HG02884 (cell line): ENCODE measurements around the gene DYRK4.

ENCODE experiments used
- ATAC-seq: cut with Tn5 transposase; IDR thresholded peaks from one replicate; pipeline ENCODE4 v1.9.1; 2021; ENCODE audit warnings: mild to moderate bottlenecking, moderate library complexity; ENCODE audit not compliant: unreplicated experiment

DYRK4 gene

DNA sequence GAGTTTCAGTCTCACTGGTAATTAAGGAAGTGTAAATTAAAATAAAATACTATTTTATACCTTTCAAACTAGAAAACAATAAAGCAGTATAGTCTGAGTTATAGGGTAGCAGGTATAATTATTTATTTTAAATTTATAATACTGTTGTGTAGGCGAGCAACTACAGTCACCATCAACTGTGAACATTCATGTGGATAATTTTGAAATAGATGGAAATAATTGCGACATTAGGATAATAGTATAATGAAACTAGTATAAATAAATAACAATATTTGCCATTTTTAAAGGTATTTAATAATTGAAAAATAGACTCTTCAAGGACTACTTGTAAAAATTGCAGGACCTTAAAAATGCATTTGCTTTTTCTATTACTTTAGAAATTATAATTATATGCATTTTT is 3.8 kb upstream of the DYRK4 start:
- no peak for ATAC-seq

DNA sequence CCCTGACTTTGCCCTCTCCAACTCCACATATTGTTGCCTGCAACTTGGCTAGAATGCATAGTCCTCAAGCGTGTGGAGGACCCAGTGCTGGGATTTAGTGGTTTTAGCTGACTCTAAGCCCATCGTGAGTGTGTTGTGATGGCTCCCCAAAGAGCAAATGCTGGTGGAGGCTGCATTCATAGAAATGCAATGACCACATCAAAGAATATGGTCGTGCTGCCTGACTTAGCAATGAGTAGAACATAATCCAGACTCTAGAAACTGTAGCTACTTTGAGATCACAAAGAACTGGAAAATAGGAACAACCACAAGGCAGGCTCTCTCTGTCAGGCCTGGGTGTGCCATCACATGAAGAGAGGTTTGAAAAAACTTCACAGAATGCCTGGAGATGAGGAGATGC is 1.3 kb downstream of the DYRK4 start:
- ATAC-seq: no peak

DNA sequence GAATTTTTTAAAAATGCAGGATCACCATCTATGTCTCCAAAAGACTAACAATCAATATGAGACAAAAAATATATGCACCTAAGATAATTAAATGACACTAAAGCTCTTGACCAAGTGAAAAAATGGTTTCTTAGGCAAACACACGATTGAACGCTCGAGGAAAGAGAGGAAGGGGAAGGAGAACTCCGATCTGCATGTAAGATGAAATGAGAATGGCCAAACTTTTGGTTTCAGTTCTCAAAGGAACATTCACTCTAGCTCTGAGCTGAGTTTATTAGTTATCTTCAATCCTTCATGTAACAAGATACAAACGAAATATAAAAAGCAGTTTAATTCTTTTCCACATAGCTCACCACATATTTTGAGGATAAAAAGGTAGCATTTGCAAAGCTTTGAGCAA is 2.8 kb downstream of the DYRK4 start:
- ATAC-seq: no peak

DNA sequence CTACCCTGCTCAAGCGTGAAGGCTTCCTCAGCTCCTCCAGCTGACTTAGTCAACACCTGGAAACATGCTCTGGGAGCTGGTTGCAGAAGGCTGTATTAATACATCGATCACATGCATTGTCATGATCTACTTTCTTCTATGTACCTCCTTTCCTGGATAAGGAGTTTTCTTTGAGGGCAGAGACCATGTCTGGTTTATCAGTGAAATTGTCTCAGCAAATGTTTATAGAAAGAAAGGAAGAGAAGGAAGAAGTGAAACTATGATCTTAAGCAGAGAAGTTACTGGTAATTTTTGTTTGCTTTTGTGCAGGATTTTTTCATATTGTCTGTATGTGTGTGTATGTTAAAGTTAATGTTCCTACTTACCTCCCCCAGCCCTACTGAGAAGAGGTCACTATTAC is 4.5 kb downstream of the DYRK4 start:
- no peak for ATAC-seq

GRCh38 chr12:4567073-4567881 is 5.3 kb downstream of the DYRK4 start:
- no peak for ATAC-seq

- no peak for ATAC-seq
These were observed 7.3 kb downstream of the DYRK4 start for GRCh38 chr12:4569261-4569660.

DNA sequence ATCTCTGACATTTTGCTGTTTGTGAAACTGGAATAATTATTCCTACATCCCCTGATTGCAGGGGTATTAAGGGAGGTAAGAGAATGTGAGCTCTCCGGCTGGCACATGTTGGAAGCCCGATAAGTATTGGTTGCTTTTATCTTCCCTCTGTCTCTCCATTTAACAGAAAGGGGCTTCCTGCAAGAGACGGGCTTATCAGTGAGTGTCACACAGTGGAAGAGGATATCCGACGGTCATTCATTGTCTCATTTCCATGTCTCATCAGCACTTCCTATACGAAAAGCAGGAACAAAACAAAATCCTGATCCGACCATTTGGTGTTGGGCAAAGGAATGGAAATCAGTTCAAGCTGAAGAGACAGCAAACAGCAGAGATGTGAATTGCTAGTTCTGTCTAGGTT is 10.7 kb downstream of the DYRK4 start:
- ATAC-seq: no peak

- ATAC-seq: no peak
These were observed 17.5 kb downstream of the DYRK4 start for GRCh38 chr12:4579305-4580102.

- ATAC-seq: no peak
These were observed 18.3 kb downstream of the DYRK4 start for GRCh38 chr12:4580281-4580688.

GRCh38 chr12:4584281-4584680 is 22.3 kb downstream of the DYRK4 start:
- no peak for ATAC-seq

DNA sequence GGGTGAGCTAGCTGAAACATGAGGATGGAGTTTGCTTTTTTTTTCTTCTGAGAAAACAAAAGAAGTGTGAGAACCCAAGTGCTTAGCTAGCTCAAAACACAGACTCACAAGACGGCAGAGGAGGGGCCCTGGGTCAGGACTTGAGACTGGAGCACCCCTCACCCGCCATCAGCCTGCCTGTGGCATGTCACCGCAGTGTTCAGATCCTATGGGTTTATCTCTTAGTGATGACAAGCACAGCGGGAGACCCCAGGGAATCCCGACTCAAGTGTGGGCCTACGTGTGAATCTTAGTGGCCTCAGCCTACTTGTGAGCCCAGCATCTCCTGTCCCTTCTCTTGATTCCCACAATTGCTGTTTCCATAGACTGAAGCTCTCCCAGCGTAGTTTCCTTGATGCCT is 22.9 kb downstream of the DYRK4 start:
- ATAC-seq: no peak

DNA sequence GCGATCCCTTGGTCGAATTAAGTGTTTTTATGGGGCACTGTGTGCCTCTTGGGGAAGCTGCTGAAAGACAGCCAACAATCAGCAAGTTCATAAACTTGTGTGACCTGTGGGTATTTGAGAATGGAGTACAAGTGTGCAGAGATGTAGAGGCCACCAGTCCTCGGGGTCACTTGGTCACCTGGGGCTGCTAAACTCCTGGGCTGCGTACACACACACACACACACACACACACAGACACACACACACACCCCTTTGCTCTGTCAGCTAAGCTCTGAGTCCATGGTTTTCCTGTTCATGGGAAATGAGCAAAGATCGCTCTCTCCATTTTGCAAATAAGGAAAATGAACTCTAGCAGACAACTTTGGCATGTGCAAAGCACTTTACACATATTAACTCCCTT is 24.5 kb downstream of the DYRK4 start:
- ATAC-seq: no peak

DNA sequence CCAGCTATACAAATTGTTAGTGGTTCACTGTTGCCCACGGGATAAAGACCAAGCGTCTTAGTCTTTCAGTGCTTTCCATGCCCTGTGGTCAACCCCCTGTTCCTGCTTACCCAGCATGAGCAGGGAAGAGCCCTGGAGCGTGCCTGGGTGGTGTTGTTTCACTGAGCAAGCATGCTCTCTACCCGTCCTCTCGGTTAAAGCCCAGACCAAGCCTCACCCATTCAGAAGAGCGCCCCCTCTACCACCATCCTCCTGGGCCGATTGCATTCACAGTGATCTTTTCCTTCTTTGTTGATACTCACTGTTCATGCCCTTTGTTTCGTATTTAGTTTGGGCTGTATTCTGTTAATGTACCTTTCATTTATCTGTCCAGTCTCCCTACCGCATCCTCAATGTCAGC is 25.1 kb downstream of the DYRK4 start:
- no peak for ATAC-seq

GRCh38 chr12:4588916-4589315 is 26.9 kb downstream of the DYRK4 start:
- ATAC-seq: no peak

- no peak for ATAC-seq
These were observed 27.9 kb downstream of the DYRK4 start for GRCh38 chr12:4589941-4590340.

DNA sequence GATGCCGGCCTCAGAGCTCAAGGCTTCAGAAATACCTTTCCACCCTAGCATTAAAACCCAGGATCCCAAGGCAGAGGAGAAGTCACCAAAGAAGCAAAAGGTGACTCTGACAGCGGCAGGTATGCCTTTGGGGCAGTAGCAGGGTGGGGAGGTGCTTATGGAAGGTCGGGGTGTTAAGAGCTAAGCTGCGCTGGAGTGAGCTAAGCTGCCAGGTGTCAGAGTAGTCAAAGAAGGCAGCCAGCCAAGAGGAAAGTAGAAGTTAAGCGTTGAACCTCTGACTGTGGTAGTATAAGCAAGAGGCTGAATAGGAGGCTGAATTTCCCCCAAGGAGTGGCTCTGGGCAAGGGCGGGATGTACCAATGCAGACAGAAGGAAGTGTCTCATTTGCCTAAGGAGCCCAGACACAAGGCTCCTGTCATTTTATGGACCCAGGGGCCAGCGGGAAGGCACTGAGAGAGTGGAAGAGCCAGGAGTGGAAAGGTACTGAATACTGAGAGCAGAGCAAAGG is 29.2 kb downstream of the DYRK4 start:
- ATAC-seq: no peak

DNA sequence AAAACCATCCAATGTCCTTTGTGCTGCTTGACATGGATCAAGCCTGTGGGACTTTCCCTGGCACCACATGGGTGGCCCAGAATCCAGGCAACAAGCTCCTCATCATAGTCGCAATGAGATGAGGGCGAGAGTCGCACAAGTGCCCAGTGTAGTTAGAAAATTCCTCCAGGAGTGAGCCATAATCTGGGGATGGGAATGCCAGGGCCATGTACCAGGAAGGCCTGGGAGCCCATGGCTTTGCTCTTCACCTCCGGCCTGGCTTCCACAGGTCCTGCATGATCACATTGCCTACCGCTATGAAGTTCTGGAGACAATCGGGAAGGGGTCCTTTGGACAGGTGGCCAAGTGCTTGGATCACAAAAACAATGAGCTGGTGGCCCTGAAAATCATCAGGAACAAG is 33.9 kb downstream of the DYRK4 start:
- ATAC-seq: no peak

GRCh38 chr12:4603421-4603820 is 41.4 kb downstream of the DYRK4 start:
- no peak for ATAC-seq

- ATAC-seq: no peak
These were observed 41.9 kb downstream of the DYRK4 start for GRCh38 chr12:4603946-4604345.

DNA sequence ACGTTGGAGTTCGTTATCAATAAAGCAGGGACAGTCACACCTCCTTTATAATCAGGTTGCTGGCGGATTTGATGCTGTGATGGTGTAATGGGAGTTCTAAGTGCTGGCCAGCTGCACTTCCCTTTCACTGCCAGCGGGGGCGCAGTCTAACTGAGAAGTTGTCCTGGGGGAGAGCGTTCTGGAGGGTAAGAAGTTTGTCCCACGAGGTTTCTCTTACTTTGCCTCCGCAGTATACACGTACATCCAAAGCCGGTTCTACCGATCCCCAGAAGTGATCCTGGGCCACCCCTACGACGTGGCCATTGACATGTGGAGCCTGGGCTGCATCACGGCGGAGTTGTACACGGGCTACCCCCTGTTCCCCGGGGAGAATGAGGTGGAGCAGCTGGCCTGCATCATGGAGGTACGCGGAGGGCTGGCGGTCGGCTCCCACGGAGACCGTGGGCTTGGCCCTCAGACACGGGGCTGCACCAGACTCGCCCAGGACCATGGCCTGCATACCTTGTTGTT is 42.7 kb downstream of the DYRK4 start:
- ATAC-seq: peak; percentile 93

DNA sequence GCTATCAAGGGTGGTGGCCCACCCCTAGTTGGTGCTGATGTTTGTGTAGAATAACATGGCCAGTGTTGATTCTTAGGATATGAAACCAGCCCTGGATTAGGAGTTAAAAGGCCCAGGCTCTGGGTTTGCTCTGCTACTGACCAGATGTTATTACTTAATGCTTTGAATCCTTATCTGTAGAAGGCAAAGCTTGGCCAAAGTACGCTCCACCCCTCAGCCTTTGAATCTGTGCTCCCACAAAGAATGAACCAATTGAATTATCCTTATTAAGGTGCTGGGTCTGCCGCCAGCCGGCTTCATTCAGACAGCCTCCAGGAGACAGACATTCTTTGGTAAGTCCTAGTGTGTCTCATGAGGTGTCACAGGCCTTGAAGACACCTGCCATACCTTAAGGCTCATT is 45.0 kb downstream of the DYRK4 start:
- ATAC-seq: no peak

DNA sequence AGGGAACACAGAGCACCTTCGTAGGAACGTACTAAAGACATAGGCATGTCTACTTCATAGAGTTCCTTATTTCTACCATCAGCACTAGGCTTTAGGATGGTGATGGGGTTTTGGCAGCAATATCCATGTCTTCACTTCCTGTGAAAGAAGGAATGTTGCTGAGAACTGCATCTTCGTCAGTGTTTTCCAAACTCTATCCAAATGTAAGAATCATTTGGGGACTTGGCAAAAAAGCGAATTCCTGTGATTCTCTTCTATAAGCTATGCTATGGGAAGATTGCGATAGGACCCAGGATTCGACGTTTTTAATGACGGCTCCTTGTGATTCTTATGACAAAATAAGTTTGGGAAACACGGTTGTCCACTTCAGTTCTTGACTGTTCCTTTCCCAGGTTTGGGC is 47.1 kb downstream of the DYRK4 start:
- ATAC-seq: no peak
